ENCODE results near the gene PRDM4.
A peak's percentile ranks its signal among the peaks of the same experiment; 100 is the strongest.
"Not testable (repeated sequence)": the region's sequence is repeated elsewhere in the genome, so short reads cannot be mapped to it uniquely, and the experiment has no call there.

Gene PRDM4

DNA sequence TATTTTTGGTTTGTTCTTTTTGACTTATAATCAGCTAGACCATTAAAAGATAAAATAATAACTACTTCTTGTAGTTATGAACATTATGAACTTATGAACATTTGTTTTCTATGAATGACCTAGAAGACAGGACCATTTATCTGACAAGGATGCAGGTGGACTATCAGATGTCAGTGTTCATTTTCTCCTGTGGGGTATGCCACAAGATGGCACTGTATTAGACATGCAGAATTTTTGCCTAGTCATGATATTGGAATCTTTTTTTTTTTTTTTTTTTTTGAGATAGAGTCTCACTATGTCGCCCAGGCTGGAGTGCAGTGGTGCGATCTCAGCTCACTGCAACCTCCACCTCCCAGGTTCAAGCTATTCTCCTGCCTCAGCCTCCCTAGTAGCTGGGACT, 65.2 kb downstream of the PRDM4 start:
- not testable (repeated sequence) for DNase-seq (ENCODE audit: low read depth in 3 of 3)

DNA sequence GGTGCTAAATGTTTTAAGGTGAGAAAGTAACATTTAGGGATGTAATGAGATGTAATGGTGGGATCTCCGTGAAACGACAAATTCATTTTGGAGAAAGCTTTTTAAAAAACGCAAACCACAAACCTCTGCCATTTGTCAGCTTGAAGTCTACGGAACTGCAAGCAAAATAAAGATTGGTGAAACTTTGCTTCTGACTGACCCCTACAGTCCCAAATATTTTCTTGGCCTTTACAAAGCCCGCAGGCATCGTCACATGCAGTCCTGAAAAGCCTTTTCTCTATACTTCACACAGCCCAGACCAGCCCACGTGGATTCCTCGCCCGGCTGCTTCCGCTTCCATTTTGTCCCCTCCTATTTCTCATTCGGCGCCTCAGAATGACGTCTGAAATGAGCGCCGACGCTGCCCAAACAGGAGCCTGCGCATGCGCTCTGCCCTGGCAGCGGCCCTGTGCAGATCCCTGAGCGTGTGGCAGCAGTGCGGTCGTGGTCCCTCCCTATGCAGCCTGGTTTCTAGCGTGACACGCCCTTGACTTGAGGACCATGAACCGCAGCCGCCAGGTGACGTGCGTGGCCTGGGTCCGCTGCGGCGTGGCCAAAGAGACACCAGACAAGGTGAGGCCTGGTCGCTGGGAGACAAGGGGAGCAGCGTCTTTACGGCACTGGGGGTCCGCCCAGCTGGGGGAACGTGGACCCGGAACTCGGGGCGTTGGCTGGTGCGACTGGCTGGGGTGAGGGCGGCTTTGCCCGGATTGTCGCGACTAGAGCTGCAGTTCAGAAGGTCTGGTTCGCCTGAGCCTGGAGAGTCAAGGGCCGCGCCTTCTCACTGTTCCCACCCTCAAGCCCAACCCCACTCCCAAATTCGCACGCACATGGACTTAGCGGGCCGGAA, 75.3 kb downstream of the PRDM4 start, which contains the start of gene PWP1:
PWP1 (plus strand) TSS at position 440 of the 889 bp plus-strand sequence; CDS start at position 541, 101 bp downstream.
- peak; percentile 91 to 94 (median 93) for DNase-seq (ENCODE audit: low read depth in 3 of 3)

DNA sequence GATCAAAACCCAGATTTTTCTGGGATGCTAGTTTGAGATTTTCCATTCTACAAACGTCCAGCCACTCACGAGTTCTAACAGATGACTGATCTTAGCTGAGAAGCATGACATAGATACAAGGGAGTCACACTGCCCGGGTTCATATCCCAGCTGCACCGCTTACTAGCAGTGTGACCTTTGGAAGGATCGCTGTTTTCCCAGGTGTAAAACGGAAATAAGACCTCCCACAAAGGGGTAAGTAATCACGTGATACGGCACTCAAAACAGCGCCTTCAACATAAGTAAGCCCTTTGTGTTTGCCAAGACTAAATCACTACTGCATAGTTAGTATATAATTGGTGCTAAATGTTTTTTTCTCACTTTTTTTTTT, 76.0 kb downstream of the PRDM4 start:
- peak in 1 of 3 experiments; percentile 10 for DNase-seq (ENCODE audit: low read depth in 3 of 3)

DNA sequence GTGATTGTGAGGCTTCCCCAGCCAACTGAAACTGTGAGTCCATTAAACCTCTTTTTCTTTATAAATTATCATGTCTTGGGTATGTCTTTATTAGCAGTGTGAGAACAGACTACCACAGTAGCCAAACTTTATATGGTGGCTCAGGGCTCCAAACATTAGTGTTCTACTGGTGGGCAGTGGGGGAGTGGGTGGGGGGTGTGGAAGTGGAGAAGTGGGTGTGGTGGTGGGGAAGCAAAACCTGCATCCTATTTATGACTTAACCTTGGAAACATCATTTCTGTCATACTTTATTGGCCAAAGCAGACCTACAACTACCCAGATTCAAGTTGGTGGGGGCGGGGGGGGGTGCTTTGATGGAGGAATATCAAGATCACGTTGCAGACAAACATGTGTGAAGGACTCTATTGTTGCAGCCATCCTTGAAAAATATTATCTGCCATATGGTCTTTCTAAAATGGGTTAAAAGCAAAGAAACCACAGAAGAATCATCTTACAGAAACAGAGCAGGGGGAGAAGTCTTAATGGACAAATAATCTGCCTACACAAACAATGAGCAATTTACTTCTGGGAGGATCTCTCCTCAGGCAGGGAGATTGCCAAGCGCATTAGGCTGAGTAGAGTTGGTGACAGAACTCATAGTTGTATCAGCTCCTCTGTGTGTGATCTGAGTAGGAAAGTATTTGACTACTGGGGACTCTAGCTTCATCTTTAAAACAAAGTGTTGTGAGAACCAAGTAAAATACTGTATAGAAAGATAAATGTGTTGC, 76.7 kb downstream of the PRDM4 start:
- DNase-seq (ENCODE audit: low read depth in 3 of 3) = no peak

Measured in stimulated activated CD4-positive, alpha-beta T cell treated with anti-CD3 and anti-CD28 coated beads, TNF-alpha, amount 100 ng/mL, for 24 hours (primary cell).